ENCODE results near the gene AGPAT3.

Gene AGPAT3

GRCh38 chr21:43939443-43940328 is 74.7 kb downstream of the AGPAT3 start:
- DNase-seq: no peak

- no peak for DNase-seq
These were observed 75.5 kb downstream of the AGPAT3 start for GRCh38 chr21:43940329-43941050.

GRCh38 chr21:43942201-43942600 is 77.2 kb downstream of the AGPAT3 start:
- DNase-seq: no peak

- DNase-seq: no peak
These were observed 77.6 kb downstream of the AGPAT3 start for GRCh38 chr21:43942621-43943020.

- DNase-seq: no peak
These were observed 78.6 kb downstream of the AGPAT3 start for GRCh38 chr21:43943512-43944077.

GRCh38 chr21:43944078-43944633 is 79.1 kb downstream of the AGPAT3 start:
- DNase-seq: no peak

GRCh38 chr21:43944757-43945156 is 79.7 kb downstream of the AGPAT3 start:
- DNase-seq: no peak

GRCh38 chr21:43948740-43949498 is 83.9 kb downstream of the AGPAT3 start:
- DNase-seq: no peak

- DNase-seq: no peak
These were observed 84.6 kb downstream of the AGPAT3 start for GRCh38 chr21:43949499-43950208.

GRCh38 chr21:43950481-43950880 is 85.5 kb downstream of the AGPAT3 start:
- no peak for DNase-seq

GRCh38 chr21:43950936-43951335 is 85.9 kb downstream of the AGPAT3 start:
- DNase-seq: no peak

GRCh38 chr21:43951911-43952703 is 87.1 kb downstream of the AGPAT3 start:
- no peak for DNase-seq

- no peak for DNase-seq
These were observed 88.0 kb downstream of the AGPAT3 start for GRCh38 chr21:43953021-43953420.

GRCh38 chr21:43954042-43954441 is 89.0 kb downstream of the AGPAT3 start:
- DNase-seq: no peak

- DNase-seq: no peak
These were observed 89.9 kb downstream of the AGPAT3 start for GRCh38 chr21:43954896-43955295.

GRCh38 chr21:43956019-43956669 is 91.1 kb downstream of the AGPAT3 start:
- DNase-seq: no peak

- DNase-seq: no peak
These were observed 91.6 kb downstream of the AGPAT3 start for GRCh38 chr21:43956670-43957035.

GRCh38 chr21:43957128-43957571 is 92.1 kb downstream of the AGPAT3 start:
- DNase-seq: no peak

GRCh38 chr21:43957611-43958362 is 92.8 kb downstream of the AGPAT3 start:
- no peak for DNase-seq
